SK-MEL-5 (cell line): ENCODE data around the gene GJA4. TPM values are rescaled to one million over a fixed set of nuclear protein-coding genes. Genes with fewer than 3 reads are reported as not detected.
"Not testable (repeated sequence)": the region's sequence is repeated elsewhere in the genome, so short reads cannot be mapped to it uniquely, and the experiment has no call there.

Experiments
- DNase-seq: peaks from one replicate; pipeline ENCODE4 v3.0.0-alpha.2; 2016; ENCODE audit warnings: low read depth, low spot score
- in situ Hi-C: cut with HindIII; loops from 2 replicates; pipeline ENCODE4 v1.10.0; 2016; ENCODE audit warnings: low sequenced_read_pairs, high pct_unique_total_duplicates, low pct_unique_long_range_greater_than_20kb
- total RNA-seq: library from RNA; depleted of rRNA; stranded (reverse); fragments of >200 nt; shearing (Covaris generic); gene quantifications from 2 replicates; pipeline ENCODE4 v1.2.3, GENCODE V29; 2014

The GJA4 gene
- total RNA-seq, 1 experiment from 2014 or later, result not detected

DNA sequence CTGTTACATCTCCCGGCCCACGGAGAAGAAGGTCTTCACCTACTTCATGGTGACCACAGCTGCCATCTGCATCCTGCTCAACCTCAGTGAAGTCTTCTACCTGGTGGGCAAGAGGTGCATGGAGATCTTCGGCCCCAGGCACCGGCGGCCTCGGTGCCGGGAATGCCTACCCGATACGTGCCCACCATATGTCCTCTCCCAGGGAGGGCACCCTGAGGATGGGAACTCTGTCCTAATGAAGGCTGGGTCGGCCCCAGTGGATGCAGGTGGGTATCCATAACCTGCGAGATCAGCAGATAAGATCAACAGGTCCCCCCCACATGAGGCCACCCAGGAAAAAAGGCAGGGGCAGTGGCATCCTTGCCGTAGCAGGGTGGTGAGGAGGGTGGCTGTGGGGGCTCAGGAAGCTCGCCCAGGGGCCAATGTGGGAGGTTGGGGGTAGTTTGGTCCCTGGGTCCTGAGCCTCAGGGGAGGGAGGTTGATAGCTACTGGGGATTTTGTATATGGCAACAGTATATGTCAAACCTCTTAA is 31.0 kb upstream of the GJA4 start:
- no peak for DNase-seq
- in situ Hi-C loops, result no loop called here

DNA sequence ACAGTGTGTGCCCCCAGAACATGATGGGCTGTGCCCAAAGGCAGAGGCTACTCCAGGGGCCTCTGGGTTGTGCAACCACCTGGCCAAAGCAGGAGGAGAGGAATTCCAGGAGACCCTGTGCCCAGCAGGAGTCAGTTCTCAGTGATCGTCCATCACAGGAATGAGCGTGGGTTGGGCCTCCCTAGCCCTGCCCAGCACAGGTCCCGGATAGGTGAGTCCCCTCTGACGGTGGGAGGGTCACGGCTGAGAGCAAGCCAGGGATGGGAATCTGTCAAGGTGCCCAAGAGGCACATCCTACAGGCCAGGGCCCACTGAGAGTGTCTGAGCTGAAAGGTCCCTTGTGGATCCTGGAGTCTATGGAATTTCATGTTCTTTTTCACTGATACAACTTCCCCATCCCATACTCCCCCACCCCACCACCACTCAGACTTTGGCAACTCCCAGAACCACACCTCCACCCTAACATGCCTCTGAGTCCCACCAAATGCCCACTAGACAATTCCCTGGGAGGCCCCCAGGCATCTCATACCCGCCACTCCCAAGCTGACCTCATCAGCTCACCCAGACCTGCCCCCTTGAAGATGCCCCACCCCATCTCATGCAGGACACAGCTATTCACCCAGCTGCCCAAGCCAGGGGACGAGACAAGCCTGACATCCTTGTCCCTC is 30.2 kb upstream of the GJA4 start:
- DNase-seq, result no peak
- in situ Hi-C loops, result no loop called here

DNA sequence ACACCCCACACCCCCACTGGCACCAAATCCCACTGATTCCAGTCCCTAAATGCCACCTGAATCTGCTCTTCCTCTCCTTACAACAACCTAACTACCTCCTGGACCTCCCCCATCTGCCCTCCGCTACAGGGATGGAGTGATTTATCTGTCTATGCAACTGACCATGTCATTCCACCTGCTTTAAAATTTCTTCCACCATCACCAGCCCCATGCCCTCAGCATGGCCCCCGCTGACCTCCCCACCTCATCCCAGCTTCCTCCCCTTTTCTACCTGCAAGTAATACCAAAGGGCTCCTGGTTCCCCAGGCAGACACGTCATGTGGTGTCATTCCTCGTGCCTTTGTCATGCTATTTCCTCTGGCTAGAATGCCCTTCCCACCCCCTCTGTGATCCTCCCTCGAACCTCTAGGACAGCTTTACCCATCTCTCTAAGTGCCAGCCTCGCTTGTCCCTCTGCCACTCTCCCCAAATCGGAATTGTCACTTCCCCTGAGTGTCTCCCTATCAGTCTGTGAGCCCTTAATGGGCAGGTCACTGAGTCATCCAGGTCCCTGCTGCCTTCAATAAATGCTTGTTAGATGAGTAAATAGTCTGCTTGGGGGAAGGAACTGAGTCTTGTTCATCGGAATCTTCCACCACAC is 29.5 kb upstream of the GJA4 start:
- DNase-seq, result no peak

GRCh38 chr1:34768856-34769255 is 23.9 kb upstream of the GJA4 start:
- in situ Hi-C loops, result no loop called here
- no peak for DNase-seq

More for the DNA sequence above, 29.5 kb upstream of the GJA4 start:
- in situ Hi-C loops, result no loop called here

GRCh38 chr1:34770891-34771504 is 21.8 kb upstream of the GJA4 start:
- in situ Hi-C loops, result no loop called here
- no peak for DNase-seq

GRCh38 chr1:34771573-34772371 is 21.0 kb upstream of the GJA4 start:
- no peak for DNase-seq
- in situ Hi-C loops, result no loop called here

GRCh38 chr1:34773114-34773513 is 19.7 kb upstream of the GJA4 start:
- DNase-seq, in situ Hi-C loops: not testable (repeated sequence)

DNA sequence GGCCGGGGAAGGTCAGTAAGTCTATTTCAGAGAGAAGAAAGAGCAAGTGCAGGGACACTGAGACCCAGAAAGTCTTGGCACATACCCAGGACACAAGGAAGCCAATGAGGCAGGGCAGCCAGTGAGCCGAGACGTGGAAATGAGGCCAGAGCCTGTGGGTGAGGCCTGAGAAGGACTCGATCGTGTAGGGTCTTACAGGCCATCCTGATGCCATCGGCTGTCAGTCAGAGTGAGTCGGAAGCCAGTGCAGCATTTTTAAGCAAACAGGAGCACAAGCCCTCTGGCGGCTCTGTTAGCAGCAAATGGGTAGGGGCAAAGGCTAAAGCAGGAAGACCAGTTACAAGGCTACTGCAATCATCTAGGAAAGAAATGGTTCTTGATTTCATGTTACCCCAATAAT is 17.8 kb upstream of the GJA4 start:
- in situ Hi-C loops, result no loop called here
- DNase-seq, result no peak

DNA sequence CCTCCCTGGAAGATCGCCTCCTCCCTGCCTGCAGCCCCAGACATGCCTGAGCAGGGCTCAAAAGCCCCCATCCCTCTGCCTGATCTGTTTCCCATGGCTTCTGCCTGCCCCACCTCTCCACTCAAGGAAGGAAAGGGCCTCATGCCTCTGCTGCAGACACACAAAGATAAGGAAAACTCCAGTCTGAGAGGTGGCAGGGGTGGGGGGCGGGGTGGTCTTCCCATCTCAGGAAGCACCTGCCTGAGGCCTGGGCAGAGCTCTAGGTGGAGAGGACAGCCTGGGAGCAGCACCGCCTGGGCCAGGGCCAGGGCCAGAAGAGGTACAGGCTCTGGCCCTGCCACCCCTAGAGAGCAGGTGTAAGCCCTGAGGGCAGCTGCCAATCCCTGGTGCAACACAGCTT is 15.9 kb upstream of the GJA4 start:
- in situ Hi-C loops, result no loop called here
- no peak for DNase-seq

DNA sequence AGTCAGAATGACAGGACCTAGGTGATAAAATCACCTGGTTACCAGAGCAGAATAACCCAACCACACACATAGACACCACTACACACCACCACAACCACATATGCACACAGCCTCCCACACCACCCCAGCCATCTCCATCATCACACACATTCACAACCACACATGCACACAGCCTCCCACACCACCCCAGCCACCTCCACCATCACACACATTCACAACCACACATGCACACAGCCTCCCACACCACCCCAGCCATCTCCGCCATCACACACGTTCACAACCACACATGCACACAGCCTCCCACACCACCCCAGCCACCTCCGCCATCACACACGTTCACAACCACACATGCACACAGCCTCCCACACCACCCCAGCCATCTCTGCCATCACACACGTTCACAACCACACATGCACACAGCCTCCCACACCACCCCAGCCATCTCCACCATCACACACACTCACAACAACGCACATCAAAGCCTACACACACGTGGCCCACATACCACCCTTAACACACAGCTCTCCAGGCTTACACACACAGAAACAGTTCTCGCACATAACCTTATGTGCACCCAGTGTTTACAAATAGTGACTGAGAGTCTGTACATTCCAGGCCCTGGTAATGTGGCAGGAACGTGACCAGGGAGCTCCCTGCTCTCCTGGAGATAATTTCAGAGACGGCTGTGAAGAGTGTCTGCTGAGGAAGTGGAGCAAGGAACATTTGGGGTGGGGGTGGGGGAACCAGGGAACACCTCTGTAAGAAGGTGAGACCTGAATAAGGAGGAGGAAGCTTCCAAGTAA is 15.1 kb upstream of the GJA4 start:
- DNase-seq, result no peak
- in situ Hi-C loops, result no loop called here

GRCh38 chr1:34778381-34778780 is 14.4 kb upstream of the GJA4 start:
- no peak for DNase-seq
- in situ Hi-C loops, result no loop called here

DNA sequence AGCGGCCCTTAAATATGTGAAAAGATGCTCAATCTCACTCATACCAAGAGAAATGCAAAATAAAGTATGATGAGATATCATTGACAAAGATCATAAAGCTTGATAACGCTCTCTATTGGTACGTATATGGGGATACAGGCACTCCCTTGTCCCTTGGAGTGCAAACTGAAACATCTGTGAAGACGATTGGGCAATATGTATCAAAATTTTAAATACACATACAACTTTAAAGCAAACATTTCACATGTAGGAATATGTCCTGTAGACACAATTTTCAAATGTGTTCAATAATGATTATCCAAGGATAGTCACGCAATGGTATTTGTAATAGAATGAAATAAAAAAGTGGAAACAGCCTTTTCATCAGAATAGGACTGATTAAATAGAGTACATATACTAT is 13.8 kb upstream of the GJA4 start:
- DNase-seq, result no peak

DNA sequence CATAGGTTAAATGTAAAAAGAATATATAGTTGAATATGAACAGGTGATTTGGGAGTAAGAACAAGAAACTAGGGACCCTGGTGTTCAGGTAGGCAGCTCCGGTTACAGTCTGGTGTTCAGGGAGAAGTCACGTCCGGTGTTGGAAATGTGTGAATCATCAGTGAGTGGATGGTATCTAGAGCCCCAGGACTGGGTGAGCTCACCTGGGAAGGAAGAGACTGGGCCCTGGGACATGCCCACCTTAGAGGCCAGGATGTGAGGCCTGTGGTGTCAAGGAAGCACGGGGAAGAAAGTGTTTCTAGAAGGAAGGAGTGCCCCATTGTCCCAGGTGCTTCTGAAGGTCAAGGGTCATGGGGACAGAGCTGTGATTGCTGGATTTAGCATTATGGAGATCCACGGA is 13.3 kb upstream of the GJA4 start:
- DNase-seq, result no peak
- in situ Hi-C loops, result no loop called here

More for the DNA sequence above, 13.8 kb upstream of the GJA4 start:
- in situ Hi-C loops, result no loop called here

GRCh38 chr1:34779962-34780361 is 12.8 kb upstream of the GJA4 start:
- in situ Hi-C loops, result no loop called here
- no peak for DNase-seq

DNA sequence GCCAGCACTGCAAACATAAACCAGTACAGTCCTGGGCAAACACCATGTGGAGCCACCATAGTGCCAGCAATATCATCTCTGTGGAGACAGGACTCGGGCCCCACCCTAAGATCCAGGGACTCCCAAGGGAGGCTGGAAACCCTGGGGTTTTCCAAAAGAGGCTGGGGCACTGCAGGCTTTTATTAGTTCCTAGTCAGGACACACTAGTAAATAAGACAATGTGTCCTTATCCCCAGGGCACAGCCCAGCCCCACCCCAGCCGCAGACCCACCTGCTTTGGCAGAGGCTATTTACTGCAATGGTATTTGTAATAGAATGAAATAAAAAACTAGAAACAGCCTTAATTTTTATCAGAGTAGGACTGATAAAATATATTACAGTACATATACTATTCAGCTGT is 12.3 kb upstream of the GJA4 start:
- DNase-seq, result no peak
- in situ Hi-C loops, result no loop called here

DNA sequence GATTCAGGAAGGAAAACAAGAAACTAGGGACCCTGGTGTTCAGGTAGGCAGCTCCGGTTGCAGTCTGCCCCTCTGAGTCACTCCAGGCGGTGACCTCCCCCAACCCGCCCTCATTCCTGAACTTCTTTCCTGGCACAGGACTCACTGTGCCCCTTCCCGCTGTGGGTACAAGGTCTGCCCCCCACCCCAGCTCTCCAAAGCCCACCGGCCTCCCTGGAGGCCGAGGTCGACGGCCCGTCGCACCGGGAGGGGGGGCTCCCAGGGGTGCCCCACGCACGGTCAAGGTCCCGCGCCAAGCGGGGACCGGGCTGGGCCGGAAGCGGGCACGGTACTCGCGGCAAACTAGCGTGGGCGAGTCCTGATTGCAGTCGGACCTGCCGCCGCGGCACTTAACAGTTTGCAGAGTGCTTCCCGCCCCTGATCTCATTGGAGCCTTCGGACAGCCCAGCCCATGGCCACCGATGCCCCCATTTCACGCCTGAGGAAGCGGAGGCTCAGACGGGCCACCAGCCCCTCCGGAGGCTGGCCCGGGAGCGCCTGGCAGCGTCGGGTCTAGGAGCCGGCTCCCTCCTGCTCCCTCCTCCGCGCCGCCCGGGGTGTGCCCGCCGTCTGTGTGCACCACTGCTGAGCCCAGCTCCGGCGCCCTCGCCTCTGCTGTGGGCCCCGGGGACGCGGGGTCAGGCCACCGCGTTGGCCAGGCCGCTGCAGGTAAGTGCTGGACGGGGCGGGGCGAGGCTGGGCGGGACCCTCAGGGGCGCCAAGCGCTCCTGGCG is 11.5 kb upstream of the GJA4 start, which contains the start of gene GJB3:
TSS of gene GJB3 (plus strand) at position 144 of the 773 bp plus-strand sequence. CDS start 3,549 bp downstream, outside the sequence.
- no peak for DNase-seq
- in situ Hi-C loops, result no loop called here
